ENCODE data around the gene LGR6.
"Not testable (repeated sequence)": the region's sequence is repeated elsewhere in the genome, so short reads cannot be mapped to it uniquely, and the experiment has no call there.

Gene LGR6

GRCh38 chr1:202241376-202242079 is 47.9 kb downstream of the LGR6 start:
- no peak for DNase-seq

GRCh38 chr1:202242080-202242419 is 48.5 kb downstream of the LGR6 start:
- no peak for DNase-seq

- no peak for DNase-seq
Measured at GRCh38 chr1:202243006-202243405, 49.4 kb downstream of the LGR6 start.

- no peak for DNase-seq
Measured at GRCh38 chr1:202244841-202245261, 51.3 kb downstream of the LGR6 start.

GRCh38 chr1:202245391-202245790 is 51.8 kb downstream of the LGR6 start:
- DNase-seq, result no peak

- DNase-seq, result no peak
Measured at GRCh38 chr1:202247104-202247503, 53.5 kb downstream of the LGR6 start.

GRCh38 chr1:202247837-202248795 is 54.5 kb downstream of the LGR6 start:
- DNase-seq, result no peak

GRCh38 chr1:202248861-202249260 is 55.3 kb downstream of the LGR6 start:
- DNase-seq, result no peak

GRCh38 chr1:202249436-202249835 is 55.8 kb downstream of the LGR6 start:
- DNase-seq, result no peak

GRCh38 chr1:202249846-202250245 is 56.2 kb downstream of the LGR6 start:
- no peak for DNase-seq

GRCh38 chr1:202250982-202251381 is 57.4 kb downstream of the LGR6 start:
- DNase-seq, result no peak

- DNase-seq, result no peak
Measured at GRCh38 chr1:202251424-202252256, 58.0 kb downstream of the LGR6 start.

GRCh38 chr1:202252271-202252670 is 58.7 kb downstream of the LGR6 start:
- DNase-seq, result no peak

GRCh38 chr1:202254454-202255252 is 61.1 kb downstream of the LGR6 start:
- no peak for DNase-seq

- no peak for DNase-seq
Measured at GRCh38 chr1:202255343-202255742, 61.7 kb downstream of the LGR6 start.

- no peak for DNase-seq
Measured at GRCh38 chr1:202259705-202260104, 66.1 kb downstream of the LGR6 start.

- not testable (repeated sequence) for DNase-seq
Measured at GRCh38 chr1:202261209-202261958, 67.8 kb downstream of the LGR6 start.

- no peak for DNase-seq
Measured at GRCh38 chr1:202263628-202264027, 70.0 kb downstream of the LGR6 start.

GRCh38 chr1:202264300-202264699 is 70.7 kb downstream of the LGR6 start:
- DNase-seq, result no peak

GRCh38 chr1:202264726-202265125 is 71.1 kb downstream of the LGR6 start:
- no peak for DNase-seq

- DNase-seq, result no peak
Measured at GRCh38 chr1:202266061-202266765, 72.6 kb downstream of the LGR6 start.

All from NCI-H2227 treated with DMSO at 0.1 percent for 48 hours (cell line).